Stimulated activated CD8-positive, alpha-beta memory T cell treated with anti-CD3 and anti-CD28 coated beads, Interleukin-15, amount 100 ng/mL, for 48 hours (primary cell): ENCODE measurements around the gene ALS2.

ENCODE experiments used
- DNase-seq, 2 donors: peaks; one replicate each; pipeline ENCODE4 v3.0.0-alpha.2; 2020; ENCODE audit warnings: low read depth in 2 of 2

Gene ALS2

GRCh38 chr2:201758234-201758633 is 22.5 kb downstream of the ALS2 start:
- no peak for DNase-seq

GRCh38 chr2:201754717-201755415 is 25.9 kb downstream of the ALS2 start:
- DNase-seq: no peak

- no peak for DNase-seq
Measured at GRCh38 chr2:201751566-201751965, 29.2 kb downstream of the ALS2 start.

GRCh38 chr2:201746551-201746950 is 34.2 kb downstream of the ALS2 start:
- no peak for DNase-seq

- no peak for DNase-seq
Measured at GRCh38 chr2:201735486-201735885, 45.2 kb downstream of the ALS2 start.

- DNase-seq: no peak
Measured at GRCh38 chr2:201734111-201734510, 46.6 kb downstream of the ALS2 start.

- no peak for DNase-seq
Measured at GRCh38 chr2:201733544-201733943, 47.2 kb downstream of the ALS2 start.

- DNase-seq: no peak
Measured at GRCh38 chr2:201730651-201731285, 50.0 kb downstream of the ALS2 start.

- DNase-seq: no peak
Measured at GRCh38 chr2:201715459-201715858, 65.3 kb downstream of the ALS2 start.

- DNase-seq: no peak
Measured at GRCh38 chr2:201712726-201713125, 68.0 kb downstream of the ALS2 start.

GRCh38 chr2:201709747-201710146 is 71.0 kb downstream of the ALS2 start:
- no peak for DNase-seq

GRCh38 chr2:201709049-201709448 is 71.7 kb downstream of the ALS2 start:
- DNase-seq: no peak

- DNase-seq: no peak
Measured at GRCh38 chr2:201707753-201708152, 73.0 kb downstream of the ALS2 start.

GRCh38 chr2:201707142-201707541 is 73.6 kb downstream of the ALS2 start:
- DNase-seq: no peak

GRCh38 chr2:201704536-201704935 is 76.2 kb downstream of the ALS2 start:
- no peak for DNase-seq

- no peak for DNase-seq
Measured at GRCh38 chr2:201701646-201702045, 79.1 kb downstream of the ALS2 start.

- DNase-seq: no peak
Measured at GRCh38 chr2:201699416-201699815, 81.3 kb downstream of the ALS2 start.

- DNase-seq: no peak
Measured at GRCh38 chr2:201698588-201699226, 82.0 kb downstream of the ALS2 start, which contains the start of gene MPP4. Gene MPP4 (minus strand): TSS chr2:201698644. CDS start chr2:201693954, 4,690 bp downstream.

GRCh38 chr2:201697899-201698298 is 82.8 kb downstream of the ALS2 start:
- DNase-seq: no peak

GRCh38 chr2:201696151-201696659 is 84.5 kb downstream of the ALS2 start:
- DNase-seq: no peak

- DNase-seq: no peak
Measured at GRCh38 chr2:201685156-201685555, 95.6 kb downstream of the ALS2 start.

- no peak for DNase-seq
Measured at GRCh38 chr2:201680743-201681142, 100.0 kb downstream of the ALS2 start.

GRCh38 chr2:201678401-201678800 is 102.3 kb downstream of the ALS2 start:
- DNase-seq: no peak
